ENCODE data around the gene APH1B. TPM values are rescaled to one million over a fixed set of nuclear protein-coding genes. Genes with fewer than 3 reads are reported as not detected.

The APH1B gene
- total and polyA plus RNA-seq, 2 of the 4 experiments (the other 2 are of a cell fraction) = 7.0 to 7.7 TPM

DNA sequence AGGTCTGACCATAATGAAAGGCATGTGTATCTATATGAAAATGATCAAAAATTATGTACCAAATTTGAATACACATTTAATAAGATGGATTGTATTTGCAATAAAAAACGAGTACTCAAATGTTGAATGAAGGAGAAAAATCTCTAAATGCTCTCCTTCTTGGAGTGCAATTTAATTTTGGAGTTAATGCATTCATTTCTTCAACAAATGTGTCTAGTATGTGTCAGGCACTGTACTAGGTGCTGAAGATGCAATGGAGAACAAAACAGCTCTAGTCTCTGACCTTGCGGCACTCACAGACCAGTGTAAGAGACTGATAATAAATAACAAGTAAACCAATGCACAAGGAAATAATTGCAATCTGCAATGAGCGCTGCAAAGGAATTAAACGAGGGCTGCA lies 75.4 kb downstream of the APH1B start:
- Histone ChIP-seq H3K4me2 (ENCODE audit: low read depth, low read length) (no peak overlapping the region), H3K9ac (ENCODE audit: low read depth, low read length) (no peak overlapping the region), H2BK5ac (ENCODE audit: low read depth, low read length, poor library complexity, severe bottlenecking) (no peak overlapping the region), H2AK5ac (ENCODE audit: low read depth, low read length) (no peak overlapping the region), H2BK15ac (ENCODE audit: low read depth, low read length) (no peak overlapping the region), H4K91ac (ENCODE audit: insufficient read depth, low read depth, low read length) (no peak overlapping the region), H3K27ac (ENCODE audit: insufficient read depth, low read length) (no peak overlapping the region), H4K8ac (ENCODE audit: low read depth in 2 of 2, low read length in 2 of 2) (no peak overlapping the region), H3K56ac (ENCODE audit: extremely low read depth, insufficient read depth, low read length) (no peak overlapping the region), H3K14ac (replicated peaks; ENCODE audit: low read depth, low read length) (no peak overlapping the region), H3K36me3 (ENCODE audit: control insufficient read depth, insufficient read depth, low read length) (no peaks in the 10 kb centered on the region), H2BK20ac (ENCODE audit: low read depth, low read length) (no peak overlapping the region), H3K79me1 (ENCODE audit: low read depth in 1 of 2, low read length in 2 of 2) (no peaks in the 10 kb centered on the region), H3K4ac (ENCODE audit: low read depth, low read length) (no peak overlapping the region), H3K27me3 (ENCODE audit: control insufficient read depth, insufficient read depth, low read length) (no peaks in the 10 kb centered on the region), H3K4me1 (ENCODE audit: control insufficient read depth, insufficient read depth, low read length) (peaks cover 21% of the 10 kb centered on the region), H4K20me1 (ENCODE audit: insufficient read depth, low read length) (no peaks in the 10 kb centered on the region), H3K18ac (ENCODE audit: low read depth, low read length) (no peak overlapping the region), H3K4me3 (ENCODE audit: insufficient read depth, low read depth, low read length) (no peak overlapping the region), H3K23ac (ENCODE audit: low read depth, low read length) (no peak overlapping the region), H4K5ac (ENCODE audit: low read depth, low read length) (no peak overlapping the region), H2BK120ac (ENCODE audit: low read depth, low read length) (no peak overlapping the region), H3K9me1 (ENCODE audit: insufficient read depth, low read length) (peaks cover 14% of the 10 kb centered on the region; the same call in 1 of the 2 replicates), H2AFZ (replicated peaks; ENCODE audit: low read length, poor library complexity) (no peak overlapping the region), H2AK9ac (replicated peaks; ENCODE audit: low read depth, low read length, poor library complexity) (no peak overlapping the region), H3K9me3 (ENCODE audit: control insufficient read depth, insufficient read depth, low read length) (no peaks in the 10 kb centered on the region)
- TF ChIP-seq FOS (IDR thresholded peaks at IDR 0.05; ENCODE audit: low read depth, low read length) (no peak), NFE2L2 (IDR thresholded peaks at IDR 0.05; ENCODE audit: low read depth, low read length) (no peak), RFX5 (IDR thresholded peaks at IDR 0.05; ENCODE audit: low read depth, low read length) (no peak), MAZ (IDR thresholded peaks at IDR 0.05; ENCODE audit: borderline replicate concordance, low read depth, low read length) (no peak), CEBPB (IDR thresholded peaks at IDR 0.05; ENCODE audit: low read depth, low read length) (no peak), BHLHE40 (IDR thresholded peaks at IDR 0.05; ENCODE audit: low read depth, low read length) (no peak), RAD21 (IDR thresholded peaks at IDR 0.05; ENCODE audit: low read length) (no peak), POLR2A (IDR thresholded peaks at IDR 0.05; ENCODE audit: low read depth, low read length) (no peak), MAFK (IDR thresholded peaks at IDR 0.05; ENCODE audit: low read depth, low read length) (no peak), CHD1 (IDR thresholded peaks at IDR 0.05; ENCODE audit: low read depth, low read length) (no peak), RCOR1 (IDR thresholded peaks at IDR 0.05; ENCODE audit: insufficient replicate concordance, low read length) (no peak), MXI1 (IDR thresholded peaks at IDR 0.05; ENCODE audit: borderline replicate concordance, low read depth, low read length) (no peak), SMC3 (IDR thresholded peaks at IDR 0.05; ENCODE audit: low read depth, low read length) (no peak)
- TF ChIP-seq, protein P1, sequence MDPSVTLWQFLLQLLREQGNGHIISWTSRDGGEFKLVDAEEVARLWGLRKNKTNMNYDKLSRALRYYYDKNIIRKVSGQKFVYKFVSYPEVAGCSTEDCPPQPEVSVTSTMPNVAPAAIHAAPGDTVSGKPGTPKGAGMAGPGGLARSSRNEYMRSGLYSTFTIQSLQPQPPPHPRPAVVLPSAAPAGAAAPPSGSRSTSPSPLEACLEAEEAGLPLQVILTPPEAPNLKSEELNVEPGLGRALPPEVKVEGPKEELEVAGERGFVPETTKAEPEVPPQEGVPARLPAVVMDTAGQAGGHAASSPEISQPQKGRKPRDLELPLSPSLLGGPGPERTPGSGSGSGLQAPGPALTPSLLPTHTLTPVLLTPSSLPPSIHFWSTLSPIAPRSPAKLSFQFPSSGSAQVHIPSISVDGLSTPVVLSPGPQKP (IDR thresholded peaks at IDR 0.05; ENCODE audit: borderline replicate concordance, low read depth, low read length) = no peak
- TF ChIP-seq, protein P2, sequence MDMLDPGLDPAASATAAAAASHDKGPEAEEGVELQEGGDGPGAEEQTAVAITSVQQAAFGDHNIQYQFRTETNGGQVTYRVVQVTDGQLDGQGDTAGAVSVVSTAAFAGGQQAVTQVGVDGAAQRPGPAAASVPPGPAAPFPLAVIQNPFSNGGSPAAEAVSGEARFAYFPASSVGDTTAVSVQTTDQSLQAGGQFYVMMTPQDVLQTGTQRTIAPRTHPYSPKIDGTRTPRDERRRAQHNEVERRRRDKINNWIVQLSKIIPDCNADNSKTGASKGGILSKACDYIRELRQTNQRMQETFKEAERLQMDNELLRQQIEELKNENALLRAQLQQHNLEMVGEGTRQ (IDR thresholded peaks at IDR 0.05; ENCODE audit: low read depth, low read length) = no peak
- TF ChIP-seq, protein P3, sequence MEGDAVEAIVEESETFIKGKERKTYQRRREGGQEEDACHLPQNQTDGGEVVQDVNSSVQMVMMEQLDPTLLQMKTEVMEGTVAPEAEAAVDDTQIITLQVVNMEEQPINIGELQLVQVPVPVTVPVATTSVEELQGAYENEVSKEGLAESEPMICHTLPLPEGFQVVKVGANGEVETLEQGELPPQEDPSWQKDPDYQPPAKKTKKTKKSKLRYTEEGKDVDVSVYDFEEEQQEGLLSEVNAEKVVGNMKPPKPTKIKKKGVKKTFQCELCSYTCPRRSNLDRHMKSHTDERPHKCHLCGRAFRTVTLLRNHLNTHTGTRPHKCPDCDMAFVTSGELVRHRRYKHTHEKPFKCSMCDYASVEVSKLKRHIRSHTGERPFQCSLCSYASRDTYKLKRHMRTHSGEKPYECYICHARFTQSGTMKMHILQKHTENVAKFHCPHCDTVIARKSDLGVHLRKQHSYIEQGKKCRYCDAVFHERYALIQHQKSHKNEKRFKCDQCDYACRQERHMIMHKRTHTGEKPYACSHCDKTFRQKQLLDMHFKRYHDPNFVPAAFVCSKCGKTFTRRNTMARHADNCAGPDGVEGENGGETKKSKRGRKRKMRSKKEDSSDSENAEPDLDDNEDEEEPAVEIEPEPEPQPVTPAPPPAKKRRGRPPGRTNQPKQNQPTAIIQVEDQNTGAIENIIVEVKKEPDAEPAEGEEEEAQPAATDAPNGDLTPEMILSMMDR (conservative IDR thresholded peaks at IDR 0.05; ENCODE audit: low read depth, low read length) = no peak
- POLR2A ChIA-PET (ENCODE audit: unreplicated experiment) = no interaction called here
- DNase-seq (no peak), ATAC-seq (ENCODE audit: low read depth) (no peak)
- intact Hi-C loops (cut with micrococcal nuclease) = no loop called here
- 100% methylated on average over 1 of the region's 4 CpGs; no CpG with 5 or more reads in 1 of the 2 experiments for WGBS, 2 experiments (ENCODE audit: extremely low coverage in 2 of 2, insufficient read length in 1 of 2)
- CTCF ChIA-PET = no interaction called here
- dilution Hi-C loops (cut with HindIII; ENCODE audit: low sequenced_read_pairs, unreplicated experiment) = no loop called here
- no TSS peak for BruUV-seq (replicated peaks)
- in situ Hi-C loops (cut with MboI; ENCODE audit: low sequenced_read_pairs) = no loop called here

All from IMR-90 (cell line).